DMS 273 (cell line): Measurements from ENCODE around the gene AGPAT4.
"Not testable (repeated sequence)": the region's sequence is repeated elsewhere in the genome, so short reads cannot be mapped to it uniquely, and the experiment has no call there.

Source experiments
- DNase-seq: peaks from one replicate; lab custom pipeline; 2025; ENCODE audit not compliant: unreplicated experiment; lab: John Stamatoyannopoulos, UW

Gene AGPAT4

GRCh38 chr6:161228921-161229591 lies 44.8 kb downstream of the AGPAT4 start:
- peak; percentile 31 for DNase-seq

- no peak for DNase-seq
Observed at GRCh38 chr6:161228096-161228495, 45.8 kb downstream of the AGPAT4 start.

GRCh38 chr6:161227004-161227960 lies 46.6 kb downstream of the AGPAT4 start:
- no peak for DNase-seq

DNA sequence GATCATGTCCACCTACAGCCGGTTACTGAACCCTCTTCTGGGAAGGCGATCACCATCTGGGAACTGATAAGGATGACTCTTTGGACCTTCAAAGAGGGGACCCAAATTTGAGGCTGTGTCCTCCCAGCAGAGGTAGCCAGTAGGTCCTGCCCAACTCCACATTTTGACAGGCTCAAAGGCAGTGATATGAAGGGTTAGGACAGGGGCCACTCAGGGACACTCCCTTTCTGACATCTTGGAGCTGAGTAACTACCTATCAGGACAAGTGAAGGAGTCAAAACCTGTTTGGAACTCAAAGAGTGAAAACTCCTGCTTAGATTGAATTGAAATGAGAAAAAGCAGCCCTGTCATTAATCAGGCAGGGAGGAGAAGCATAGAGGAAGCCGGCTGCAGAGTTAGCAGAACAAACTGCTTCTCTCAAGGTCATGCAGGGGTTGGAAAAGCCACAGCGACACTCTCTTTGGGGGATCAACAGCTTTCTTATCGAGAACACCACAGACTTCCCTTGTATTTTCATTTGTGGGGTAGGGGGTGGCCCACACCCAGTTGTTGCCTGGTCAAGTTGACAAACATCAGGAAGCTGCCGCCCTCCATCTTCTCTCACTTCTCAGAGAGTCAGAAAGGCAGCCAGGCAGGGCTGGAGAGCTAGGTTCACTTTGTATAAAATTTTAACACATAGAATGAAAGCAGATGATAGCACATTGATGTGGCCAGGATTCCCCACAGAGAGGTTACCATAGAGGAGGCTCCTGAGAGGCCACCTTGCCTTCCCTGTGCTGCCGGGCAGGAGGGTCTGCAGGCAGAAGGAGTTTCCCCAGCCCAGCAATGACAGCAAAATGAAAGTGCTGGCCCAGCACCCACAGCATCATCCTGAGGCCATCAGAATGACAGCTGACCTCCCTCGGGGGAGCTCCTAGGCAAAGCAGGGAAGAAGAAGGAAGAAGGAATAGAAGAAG lies 47.6 kb downstream of the AGPAT4 start:
- no peak for DNase-seq

DNA sequence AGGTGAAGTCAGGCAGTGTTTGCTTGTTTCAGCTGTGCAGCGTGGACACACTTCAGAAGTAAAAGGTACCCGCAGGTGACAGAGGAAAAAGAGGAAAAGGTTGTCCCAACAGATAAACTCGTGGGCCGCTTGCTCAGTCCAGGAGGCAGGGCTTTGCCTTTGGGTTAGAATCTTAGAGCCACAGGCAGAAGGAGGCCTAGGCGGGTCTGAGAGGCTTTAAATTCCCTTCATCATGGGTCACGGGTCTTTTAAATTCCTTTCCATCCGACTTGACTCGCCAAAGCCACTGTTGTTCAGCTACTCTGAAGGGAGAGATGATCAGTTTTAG lies 48.2 kb downstream of the AGPAT4 start:
- no peak for DNase-seq

DNA sequence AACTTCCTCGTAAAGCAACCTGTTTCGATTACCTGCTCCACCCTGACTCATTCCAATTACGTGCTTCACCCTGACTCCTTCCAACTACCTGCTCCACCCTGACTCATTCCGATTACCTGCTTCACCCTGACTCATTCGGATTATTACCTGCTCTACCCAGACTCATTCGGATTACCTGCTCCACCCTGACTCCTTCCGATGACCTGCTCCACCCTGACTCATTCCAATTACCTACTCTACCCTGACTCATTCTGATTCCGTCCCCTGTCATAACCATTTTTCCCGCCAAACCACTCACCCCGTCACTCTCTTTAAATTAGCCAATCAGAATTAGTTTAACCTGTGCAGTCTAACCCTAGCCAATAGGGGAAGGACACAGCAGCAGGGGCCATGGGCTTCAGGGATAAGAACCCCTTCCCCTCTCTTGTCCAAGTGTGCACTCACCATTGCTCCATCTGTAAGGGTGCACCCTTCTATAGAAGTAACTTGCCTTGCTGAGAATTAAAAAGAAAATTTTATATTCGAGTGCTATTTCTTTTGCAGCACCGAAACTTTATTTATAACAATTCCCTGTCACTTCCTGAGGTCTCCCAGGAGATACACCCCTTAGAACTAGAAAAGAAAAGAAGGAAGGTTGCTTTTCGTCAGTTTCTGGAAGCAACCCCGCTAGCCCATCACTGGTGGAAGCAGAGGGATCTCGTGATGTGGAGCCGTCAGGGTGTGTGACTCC lies 48.7 kb downstream of the AGPAT4 start:
- not testable (repeated sequence) for DNase-seq

GRCh38 chr6:161223646-161224045 lies 50.2 kb downstream of the AGPAT4 start:
- no peak for DNase-seq

GRCh38 chr6:161222706-161223234 lies 51.1 kb downstream of the AGPAT4 start:
- no peak for DNase-seq

GRCh38 chr6:161220346-161220745 lies 53.5 kb downstream of the AGPAT4 start:
- no peak for DNase-seq

GRCh38 chr6:161219680-161220079 lies 54.2 kb downstream of the AGPAT4 start:
- no peak for DNase-seq

DNA sequence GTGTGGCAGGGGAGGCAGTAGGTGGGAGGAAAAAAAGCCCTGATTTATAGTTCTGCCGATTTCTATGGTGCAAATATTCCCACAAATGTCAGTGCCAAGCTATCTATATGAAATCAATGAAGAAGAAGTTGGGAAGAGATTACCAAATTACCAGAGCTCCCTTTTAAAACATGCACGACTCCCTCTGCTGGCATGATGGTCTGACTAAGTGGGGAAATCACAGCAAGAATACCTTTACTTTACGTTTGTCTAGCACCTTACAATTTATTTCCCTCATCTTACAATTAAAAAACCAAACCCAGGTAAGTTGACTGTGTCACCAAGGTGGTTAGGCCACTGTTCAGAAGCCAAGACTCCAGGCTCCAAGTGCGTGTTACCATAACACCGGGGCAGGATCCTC lies 55.6 kb downstream of the AGPAT4 start:
- no peak for DNase-seq

- no peak for DNase-seq
Observed at GRCh38 chr6:161217628-161218027, 56.2 kb downstream of the AGPAT4 start.

DNA sequence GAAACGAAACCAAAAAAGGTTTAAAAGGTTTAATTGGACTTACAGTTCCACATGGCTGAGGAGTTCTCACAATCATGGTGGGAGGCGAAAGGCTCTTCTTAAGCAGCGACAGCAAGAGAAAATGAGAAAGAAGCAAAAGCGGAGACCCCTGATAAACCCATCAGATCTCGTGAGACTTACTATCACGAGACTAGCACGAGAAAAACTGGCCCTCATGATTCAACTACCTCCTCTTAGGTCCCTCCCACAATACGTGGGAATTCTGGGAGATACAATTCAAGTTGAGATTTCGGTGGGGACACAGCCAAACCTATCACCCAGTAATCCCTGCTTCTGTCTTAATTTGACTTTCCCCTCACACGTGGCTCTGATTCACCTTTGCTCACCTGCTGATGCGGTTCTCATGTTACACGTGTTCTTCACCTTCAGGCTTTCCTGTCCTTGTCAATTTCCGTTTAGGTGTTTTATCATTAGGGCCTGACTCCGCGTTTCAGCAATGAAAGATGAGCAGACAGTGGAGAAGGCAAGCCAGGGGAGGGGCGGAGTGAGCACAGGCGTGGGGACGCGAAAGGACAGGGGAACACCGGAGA lies 57.1 kb downstream of the AGPAT4 start:
- DNase-seq, result no peak

DNA sequence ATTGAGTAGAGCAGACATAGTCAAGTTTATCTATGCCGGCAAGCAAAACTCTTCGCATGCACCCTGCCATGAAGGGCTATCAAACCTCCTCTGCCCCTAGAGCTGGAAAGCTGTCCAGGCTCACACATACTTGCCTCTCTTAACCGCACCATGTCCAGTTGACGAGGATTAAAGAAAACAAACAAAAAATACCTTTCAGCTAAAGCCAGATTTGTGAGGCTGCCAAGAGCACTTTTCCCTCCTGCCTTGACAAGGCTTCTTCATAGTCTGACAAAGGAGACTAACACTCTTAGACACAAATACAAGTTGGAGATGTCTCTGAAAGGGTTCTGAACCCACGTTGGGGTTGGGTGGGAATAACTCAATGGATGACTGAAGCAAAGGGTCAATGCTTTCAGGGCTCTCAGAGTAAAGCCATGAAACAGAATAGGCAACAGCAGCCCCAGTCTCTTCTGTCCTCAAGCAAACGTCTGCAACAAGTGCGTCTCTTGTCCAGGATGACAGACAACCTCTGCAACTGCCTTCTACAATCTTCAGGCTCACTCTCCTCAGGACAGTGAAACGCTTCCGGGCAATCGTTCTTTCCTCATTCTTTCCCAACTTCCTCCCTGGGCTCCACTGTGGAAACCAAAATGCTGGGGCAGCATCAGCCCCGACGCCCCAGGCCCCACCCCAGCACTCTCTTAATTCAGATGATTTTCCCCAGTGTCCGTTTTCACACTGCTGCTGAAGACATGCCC lies 57.8 kb downstream of the AGPAT4 start:
- DNase-seq, result no peak

- DNase-seq, result no peak
Observed at GRCh38 chr6:161215193-161215592, 58.7 kb downstream of the AGPAT4 start.

DNA sequence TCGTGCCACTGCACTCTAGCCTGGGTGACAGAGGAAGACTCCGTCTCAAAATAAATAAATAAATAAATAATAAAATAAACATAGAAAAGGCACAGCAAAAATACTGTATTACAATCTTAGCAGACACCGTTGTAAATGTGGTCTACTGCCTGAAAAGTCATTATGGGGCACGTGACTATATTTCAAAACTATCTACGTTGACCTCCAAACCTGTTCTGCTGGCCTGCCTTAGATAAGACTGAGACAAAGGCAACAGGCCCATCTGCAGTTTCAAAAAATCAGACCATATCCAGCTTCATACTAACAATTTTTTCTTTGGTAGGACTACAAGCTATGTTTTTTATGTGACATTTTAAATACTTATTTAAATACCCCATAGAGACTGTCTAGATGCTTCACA lies 59.1 kb downstream of the AGPAT4 start:
- no peak for DNase-seq

GRCh38 chr6:161212902-161213301 lies 61.0 kb downstream of the AGPAT4 start:
- DNase-seq, result no peak

DNA sequence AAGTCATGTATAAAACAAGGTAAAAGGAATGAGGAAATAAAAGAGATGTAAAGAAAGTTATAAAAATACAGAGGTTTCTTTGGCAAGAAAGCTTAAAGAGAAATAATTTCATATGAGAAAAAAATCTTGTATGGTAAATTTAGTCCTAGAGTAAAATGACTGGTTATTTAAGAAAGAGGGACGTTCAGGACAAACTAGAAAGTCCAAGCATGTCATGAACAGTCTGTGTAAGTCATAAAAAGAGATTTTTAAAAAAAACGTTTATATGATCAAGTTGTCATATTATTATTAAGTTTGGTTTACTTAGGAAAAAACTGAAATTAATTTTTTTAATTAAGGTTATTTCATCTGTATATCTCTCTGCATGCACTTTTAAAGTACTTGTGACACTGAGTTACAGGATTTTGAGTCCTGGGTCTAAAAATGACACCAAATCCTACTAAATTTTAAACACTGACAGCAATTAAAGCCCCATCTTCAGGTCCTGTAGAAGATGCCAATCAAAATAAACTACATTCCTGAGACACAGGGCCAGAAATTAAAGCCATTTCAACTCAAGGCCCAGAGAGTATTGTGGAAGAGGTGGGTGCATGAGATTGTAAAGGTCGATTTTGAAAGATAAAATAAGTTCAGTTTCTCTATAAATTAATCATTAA lies 62.4 kb downstream of the AGPAT4 start:
- peak; percentile 47 for DNase-seq

GRCh38 chr6:161210857-161211256 lies 63.0 kb downstream of the AGPAT4 start:
- DNase-seq, result no peak
